ENCODE data around the gene RFTN2.
"Not testable (repeated sequence)": the region's sequence is repeated elsewhere in the genome, so short reads cannot be mapped to it uniquely, and the experiment has no call there.

GRCh38 chr2:197587255-197587654 is 88.1 kb downstream of the RFTN2 start:
- not testable (repeated sequence) for TF ChIP-seq BACH2 (CRISPR knock-in tag; IDR thresholded peaks at IDR 0.05; ENCODE audit: borderline replicate concordance); ZFP3 (CRISPR knock-in tag; IDR thresholded peaks at IDR 0.05)

Data from SK-N-SH treated with all-trans-retinoic acid at 6 μM for 48 hours (cell line).